Measurements from ENCODE around the gene CDK16. TPM values are rescaled to one million over a fixed set of nuclear protein-coding genes. Genes with fewer than 3 reads are reported as not detected.

CDK16 gene
- total and polyA plus RNA-seq, 2 of the 4 experiments (the other 2 are of a cell fraction), result 85.3 to 106 TPM

- H3K79me1 ChIP-seq (ENCODE audit: low read depth in 1 of 2, low read length in 2 of 2), result peaks cover 5 to 23% of the 10 kb centered on the region in 2 experiments
- in situ Hi-C loops (cut with MboI; ENCODE audit: low sequenced_read_pairs), result loop anchor here (10.0 kb wide), 2 partner anchors 194 to 334 kb away; no protein-coding TSS in a partner anchor
- H3K36me3 ChIP-seq (ENCODE audit: control insufficient read depth, insufficient read depth, low read length), result peaks cover 7% of the 10 kb centered on the region; the same call in 1 of the 2 replicates
- no peak overlapping the region for H2BK20ac ChIP-seq (ENCODE audit: low read depth, low read length)
- H3K56ac ChIP-seq (ENCODE audit: extremely low read depth, insufficient read depth, low read length), result 0 out of 2 replicates have a peak overlapping the region, but pooled peaks have one; percentile 49
- 7% methylated on average over 20 of the region's 40 CpGs; no CpG with 5 or more reads in 1 of the 2 experiments for WGBS, 2 experiments (ENCODE audit: extremely low coverage in 2 of 2, insufficient read length in 1 of 2)
- H2AK9ac ChIP-seq (replicated peaks; ENCODE audit: low read depth, low read length, poor library complexity), result peak overlapping the region; percentile 78
- H3K18ac ChIP-seq (ENCODE audit: low read depth, low read length), result no peak overlapping the region
- intact Hi-C loops (cut with micrococcal nuclease), result loop anchor here (5.0 kb wide), 2 partner anchors 292 to 452 kb away; partner anchors contain the start of gene ZNF41
- H4K20me1 ChIP-seq (ENCODE audit: insufficient read depth, low read length), result peaks cover 15% of the 10 kb centered on the region
- H2AK5ac ChIP-seq (ENCODE audit: low read depth, low read length), result peak overlapping the region; percentile 84
- peaks cover 2% of the 10 kb centered on the region; the same call in 1 of the 2 replicates for H3K27me3 ChIP-seq (ENCODE audit: control insufficient read depth, insufficient read depth, low read length)
- H2BK15ac ChIP-seq (ENCODE audit: low read depth, low read length), result no peak overlapping the region
- H3K4me3 ChIP-seq (ENCODE audit: insufficient read depth, low read depth, low read length), result peak overlapping the region; percentile 60
- no TSS peak for BruUV-seq (replicated peaks)
- TF ChIP-seq, protein P1, sequence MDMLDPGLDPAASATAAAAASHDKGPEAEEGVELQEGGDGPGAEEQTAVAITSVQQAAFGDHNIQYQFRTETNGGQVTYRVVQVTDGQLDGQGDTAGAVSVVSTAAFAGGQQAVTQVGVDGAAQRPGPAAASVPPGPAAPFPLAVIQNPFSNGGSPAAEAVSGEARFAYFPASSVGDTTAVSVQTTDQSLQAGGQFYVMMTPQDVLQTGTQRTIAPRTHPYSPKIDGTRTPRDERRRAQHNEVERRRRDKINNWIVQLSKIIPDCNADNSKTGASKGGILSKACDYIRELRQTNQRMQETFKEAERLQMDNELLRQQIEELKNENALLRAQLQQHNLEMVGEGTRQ (IDR thresholded peaks at IDR 0.05; ENCODE audit: low read depth, low read length), result peak; percentile 69
- TF ChIP-seq MXI1 (IDR thresholded peaks at IDR 0.05; ENCODE audit: borderline replicate concordance, low read depth, low read length) (peak; percentile 89), CHD1 (IDR thresholded peaks at IDR 0.05; ENCODE audit: low read depth, low read length) (peak; percentile 98; the same call in 1 of the 2 replicates), MAFK (IDR thresholded peaks at IDR 0.05; ENCODE audit: low read depth, low read length) (no peak), POLR2A (IDR thresholded peaks at IDR 0.05; ENCODE audit: low read depth, low read length) (peak; percentile 66; the same call in 1 of the 2 replicates), FOS (IDR thresholded peaks at IDR 0.05; ENCODE audit: low read depth, low read length) (no peak), BHLHE40 (IDR thresholded peaks at IDR 0.05; ENCODE audit: low read depth, low read length) (peak; percentile 98)
- peak overlapping the region in 1 of 2 experiments; percentile 63; a peak in 1 of 4 replicates for H4K8ac ChIP-seq (ENCODE audit: low read depth in 2 of 2, low read length in 2 of 2)
- peak overlapping the region; percentile 66 for H3K4me2 ChIP-seq (ENCODE audit: low read depth, low read length)
- 0 out of 2 replicates have a peak overlapping the region, but pooled peaks have one; percentile 6 for H4K91ac ChIP-seq (ENCODE audit: insufficient read depth, low read depth, low read length)
- no peak overlapping the region for H2BK5ac ChIP-seq (ENCODE audit: low read depth, low read length, poor library complexity, severe bottlenecking)
- DNase-seq (peak; percentile 92), ATAC-seq (ENCODE audit: low read depth) (peak; percentile 72)
- peak overlapping the region; percentile 37 for H3K4ac ChIP-seq (ENCODE audit: low read depth, low read length)
- H3K9ac ChIP-seq (ENCODE audit: low read depth, low read length), result peak overlapping the region; percentile 63
- no peak overlapping the region for H4K5ac ChIP-seq (ENCODE audit: low read depth, low read length)
- CTCF ChIA-PET, result no interaction called here
- dilution Hi-C loops (cut with HindIII; ENCODE audit: low sequenced_read_pairs, unreplicated experiment), result no loop called here
- H3K27ac ChIP-seq (ENCODE audit: insufficient read depth, low read length), result peak overlapping the region; percentile 44; the same call in 1 of the 2 replicates
- H3K23ac ChIP-seq (ENCODE audit: low read depth, low read length), result peak overlapping the region; percentile 74
- POLR2A ChIA-PET (ENCODE audit: unreplicated experiment), result interaction anchor here (1.1 kb wide), 1 partner anchor 194 kb away, joined by 3 read pairs; no protein-coding TSS in a partner anchor
- H2AFZ ChIP-seq (replicated peaks; ENCODE audit: low read length, poor library complexity), result peak overlapping the region; percentile 67
- no peak overlapping the region for H2BK120ac ChIP-seq (ENCODE audit: low read depth, low read length)
- H3K9me1 ChIP-seq (ENCODE audit: insufficient read depth, low read length), result no peaks in the 10 kb centered on the region; the same call in 1 of the 2 replicates
- no peaks in the 10 kb centered on the region for H3K9me3 ChIP-seq (ENCODE audit: control insufficient read depth, insufficient read depth, low read length)
- H3K14ac ChIP-seq (replicated peaks; ENCODE audit: low read depth, low read length), result peak overlapping the region; percentile 62
- peaks cover 7% of the 10 kb centered on the region for H3K4me1 ChIP-seq (ENCODE audit: control insufficient read depth, insufficient read depth, low read length)
Measured at GRCh38 chrX:47190445-47191269, 27.8 kb upstream of the CDK16 start.
